GM12878 (cell line): Measurements from ENCODE around the gene ERV3-1. TPM values are rescaled to one million over a fixed set of nuclear protein-coding genes. Genes with fewer than 3 reads are reported as not detected.

Experiments used
- BCLAF1 ChIP-seq: fragments of 450-650 bp; IDR thresholded peaks from 2 replicates; pipeline ENCODE4 v1.6.1; 2017; ENCODE audit warnings: antibody characterized with exemption, mild to moderate bottlenecking, moderate library complexity
- CBFB ChIP-seq: IDR thresholded peaks from 2 replicates; pipeline ENCODE4 v1.6.1; 2016; ENCODE audit warnings: antibody characterized with exemption, low read depth
- CEBPB ChIP-seq, 2 experiments: fragments of 150-350 bp in 1 of 2; IDR thresholded peaks; 2 replicates each; pipeline ENCODE4 v1.6.1; 2012 to 2014; ENCODE audit warnings: low read depth in 2 of 2, low read length in 2 of 2, borderline replicate concordance in 1 of 2, inconsistent platforms in 1 of 2
- CHD2 ChIP-seq: IDR thresholded peaks from 2 replicates; pipeline ENCODE4 v1.6.1; 2011; ENCODE audit warnings: low read depth, low read length, improper control_type of control experiment, borderline replicate concordance
- E2F8 ChIP-seq: fragments of 450-650 bp; IDR thresholded peaks from 2 replicates; pipeline ENCODE4 v1.6.1; 2018; ENCODE audit warnings: mild to moderate bottlenecking, low read depth, moderate library complexity; ENCODE audit not compliant: partially characterized antibody
- HSF1 ChIP-seq: fragments of 150-350 bp; IDR thresholded peaks from 2 replicates; pipeline ENCODE4 v1.6.1; 2014; ENCODE audit warnings: mild to moderate bottlenecking, low read depth, low read length
- JUNB ChIP-seq: IDR thresholded peaks from 2 replicates; pipeline ENCODE4 v1.6.1; 2016; ENCODE audit warnings: antibody characterized with exemption, mild to moderate bottlenecking
- KLF5 ChIP-seq: fragments of 450-650 bp; IDR thresholded peaks from 2 replicates; pipeline ENCODE4 v1.6.1; 2014; ENCODE audit warnings: mild to moderate bottlenecking; ENCODE audit not compliant: partially characterized antibody
- LARP7 ChIP-seq: fragments of 450-650 bp; IDR thresholded peaks from 2 replicates; pipeline ENCODE4 v1.6.1; 2017; ENCODE audit warnings: mild to moderate bottlenecking
- MTA3 ChIP-seq: IDR thresholded peaks from 2 replicates; pipeline ENCODE4 v1.6.1; 2012; ENCODE audit warnings: low read length, inconsistent platforms, borderline replicate concordance
- NFXL1 ChIP-seq: fragments of 450-650 bp; IDR thresholded peaks from 2 replicates; pipeline ENCODE4 v1.6.1; 2017; ENCODE audit warnings: antibody characterized with exemption, mild to moderate bottlenecking, borderline replicate concordance
- PKNOX1 ChIP-seq: fragments of 450-650 bp; IDR thresholded peaks from 2 replicates; pipeline ENCODE4 v1.6.1; 2016; ENCODE audit warnings: mild to moderate bottlenecking
- RCOR1 ChIP-seq: conservative IDR thresholded peaks from 2 replicates; pipeline ENCODE4 v1.6.1; 2012; ENCODE audit warnings: low read depth, low read length, improper control_type of control experiment
- RUNX3 ChIP-seq: IDR thresholded peaks from 2 replicates; pipeline ENCODE4 v1.6.1; 2012; ENCODE audit warnings: low read length, inconsistent platforms
- SPI1 ChIP-seq: IDR thresholded peaks from 2 replicates; pipeline ENCODE4 v1.6.1; 2011; ENCODE audit warnings: low read depth, mild to moderate bottlenecking, low read length, moderate library complexity, borderline replicate concordance; ENCODE audit not compliant: insufficient read depth
- TBL1XR1 ChIP-seq: IDR thresholded peaks from 2 replicates; pipeline ENCODE4 v1.6.1; 2012; ENCODE audit warnings: low read depth, low read length, improper control_type of control experiment
- TCF12 ChIP-seq: IDR thresholded peaks from 2 replicates; pipeline ENCODE4 v1.6.1; 2011; ENCODE audit warnings: low read depth, mild to moderate bottlenecking, low read length
- ZBED1 ChIP-seq: IDR thresholded peaks from 2 replicates; pipeline ENCODE4 v1.6.1; 2016; ENCODE audit warnings: borderline replicate concordance
- ZNF384 ChIP-seq: IDR thresholded peaks from 2 replicates; pipeline ENCODE4 v1.6.1; 2012; ENCODE audit warnings: low read depth, mild to moderate bottlenecking, low read length, improper control_type of control experiment, borderline replicate concordance
- polyA plus RNA-seq, 11 experiments: library from polyadenylated mRNA; depleted of rRNA in 4 of 11; unstranded in 6 of 11; stranded (reverse) in 5 of 11; fragments of >200 nt; fragmentation: Nextera tagmentation in 4 of 11; fragmentation: Illumina TruSeq in 1 of 11; extraction: Ambion mirVana in 4 of 11; extraction: Trizol in 1 of 11; gene quantifications; 1 replicate in 1 of 11; 2 replicates in 10 of 11; pipeline versions ENCODE4 v1.2.1 to v1.2.3, GENCODE V29; 2011 to 2016; ENCODE audit warnings: inconsistent platforms in 2 of 11, missing spikeins in 2 of 11, low read depth in 1 of 11
- total RNA-seq, 4 experiments: library from RNA; depleted of rRNA in 3 of 4; stranded (reverse); fragments of >200 nt in 3 of 4; fragmentation: Illumina TruSeq in 1 of 4; extraction: Trizol in 1 of 4; gene quantifications; 2 replicates each; pipeline versions ENCODE4 v1.2.1 to v1.2.3, GENCODE V29; 2013 to 2021
- TF ChIP-seq, protein P1 (sequence below): fragments of 450-650 bp; IDR thresholded peaks from 2 replicates; pipeline ENCODE4 v1.6.1; 2014; ENCODE audit warnings: mild to moderate bottlenecking

Gene ERV3-1
- total and polyA plus RNA-seq, 10 of the 15 experiments (the other 5 are each of a cell fraction or from before 2014, with no cell fraction given) = 9.4 to 23.4 (median 15.1) TPM

GRCh38 chr7:65006094-65006992 is at the start of gene ERV3-1 (continued):
- TF ChIP-seq BCLAF1 (no peak), PKNOX1 (peak; percentile 98), E2F8 (no peak), SPI1 (peak; percentile 45; the same call in 1 of the 2 replicates), CBFB (peak; percentile 59; the same call in 1 of the 2 replicates), JUNB (no peak), TCF12 (0 out of 2 replicates have a peak, but pooled peaks have one; percentile 54), LARP7 (0 out of 2 replicates have a peak, but pooled peaks have one; percentile 56), TBL1XR1 (no peak), ZNF384 (no peak), RUNX3 (no peak; the same call in 1 of the 2 replicates), ZBED1 (no peak), RCOR1 (no peak), CHD2 (peak; percentile 74; the same call in 1 of the 2 replicates), CEBPB (IDR thresholded peaks at IDR 0.05; ENCODE audit: borderline replicate concordance in 1 of 2, low read depth in 2 of 2, low read length in 2 of 2) (no peak), MTA3 (no peak), KLF5 (no peak), HSF1 (no peak), NFXL1 (no peak)
- TF ChIP-seq, protein P1, sequence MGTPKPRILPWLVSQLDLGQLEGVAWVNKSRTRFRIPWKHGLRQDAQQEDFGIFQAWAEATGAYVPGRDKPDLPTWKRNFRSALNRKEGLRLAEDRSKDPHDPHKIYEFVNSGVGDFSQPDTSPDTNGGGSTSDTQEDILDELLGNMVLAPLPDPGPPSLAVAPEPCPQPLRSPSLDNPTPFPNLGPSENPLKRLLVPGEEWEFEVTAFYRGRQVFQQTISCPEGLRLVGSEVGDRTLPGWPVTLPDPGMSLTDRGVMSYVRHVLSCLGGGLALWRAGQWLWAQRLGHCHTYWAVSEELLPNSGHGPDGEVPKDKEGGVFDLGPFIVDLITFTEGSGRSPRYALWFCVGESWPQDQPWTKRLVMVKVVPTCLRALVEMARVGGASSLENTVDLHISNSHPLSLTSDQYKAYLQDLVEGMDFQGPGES = peak; percentile 53; the same call in 1 of the 2 replicates
